Gastroesophageal sphincter (tissue), 4 donors: Measurements from ENCODE around the gene DNAJC10. TPM values are rescaled to one million over a fixed set of nuclear protein-coding genes. Genes with fewer than 3 reads are reported as not detected.
"Not testable (repeated sequence)": the region's sequence is repeated elsewhere in the genome, so short reads cannot be mapped to it uniquely, and the experiment has no call there.

Source experiments
- ATAC-seq: fragments of 150-250 bp; one replicate; pipeline ENCODE4 v1.9.1; 2016; ENCODE audit warnings: mild to moderate bottlenecking, moderate library complexity
- H3K27ac ChIP-seq, 4 donors: fragments of 200-600 bp; sonication (generic) in 3 of 4; 1 replicate in 3 of 4; 2 replicates in 1 of 4; pipeline ENCODE4 v1.5.1; 2016 to 2019
- H3K27me3 ChIP-seq: fragments of 200-600 bp; sonication (generic); one replicate; pipeline ENCODE4 v1.5.1; 2019
- H3K36me3 ChIP-seq, 2 donors: fragments of 200-600 bp; sonication (generic); one replicate each; pipeline ENCODE4 v1.5.1; 2019; ENCODE audit warnings: control low read depth in 1 of 2
- H3K4me1 ChIP-seq, 3 donors: fragments of 200-600 bp; sonication (generic); 1 replicate in 2 of 3; 2 replicates in 1 of 3; pipeline ENCODE4 v1.5.1; 2016 to 2019; ENCODE audit warnings: control low read depth in 2 of 3
- H3K4me3 ChIP-seq, 2 donors: fragments of 200-600 bp; sonication (generic); one replicate each; pipeline ENCODE4 v1.5.1; 2019; ENCODE audit warnings: mild to moderate bottlenecking in 1 of 2, moderate library complexity in 1 of 2
- H3K9me3 ChIP-seq, 3 donors: fragments of 200-600 bp; sonication (generic); one replicate each; pipeline ENCODE4 v1.5.1; 2017 to 2019; ENCODE audit warnings: control low read depth in 2 of 3
- EP300 ChIP-seq: sonication (generic); formaldehyde crosslinking; IDR thresholded peaks from one replicate; pipeline ENCODE4 v1.6.1; 2017; ENCODE audit warnings: antibody characterized with exemption, mild to moderate bottlenecking
- POLR2A ChIP-seq, 2 donors: fragments of 450-650 bp; IDR thresholded peaks; one replicate each; pipeline ENCODE4 v1.6.1; 2017; ENCODE audit warnings: antibody characterized with exemption in 2 of 2, mild to moderate bottlenecking in 2 of 2, moderate library complexity in 1 of 2
- POLR2AphosphoS5 ChIP-seq: sonication (generic); formaldehyde crosslinking; IDR thresholded peaks from one replicate; pipeline ENCODE4 v1.6.1; 2017; ENCODE audit warnings: antibody characterized with exemption
- WGBS, 2 donors: methylation state at CpG; one replicate each; pipeline ENCODE4 v1.1.5; 2018; ENCODE audit warnings: low coverage in 1 of 2; 5-methylcytosine and 5-hydroxymethylcytosine counted together
- total RNA-seq, 4 donors: library from RNA; depleted of rRNA; stranded (reverse); fragments of >200 nt; gene quantifications; one replicate each; pipeline ENCODE4 v1.1.0, GENCODE V29; 2016
- TF ChIP-seq, protein P1 (sequence below), 4 experiments: fragments of 200-600 bp in 2 of 4; fragments of 450-650 bp in 2 of 4; sonication (generic) in 1 of 4; IDR thresholded peaks; one replicate each; pipeline ENCODE4 v1.5.1; 2017 to 2019; ENCODE audit warnings: antibody characterized with exemption in 4 of 4, mild to moderate bottlenecking in 2 of 4, moderate library complexity in 2 of 4

Gene DNAJC10
- total RNA-seq, 4 donors from 2014 or later: 46.1 to 77.2 (median 54.0) TPM

DNA sequence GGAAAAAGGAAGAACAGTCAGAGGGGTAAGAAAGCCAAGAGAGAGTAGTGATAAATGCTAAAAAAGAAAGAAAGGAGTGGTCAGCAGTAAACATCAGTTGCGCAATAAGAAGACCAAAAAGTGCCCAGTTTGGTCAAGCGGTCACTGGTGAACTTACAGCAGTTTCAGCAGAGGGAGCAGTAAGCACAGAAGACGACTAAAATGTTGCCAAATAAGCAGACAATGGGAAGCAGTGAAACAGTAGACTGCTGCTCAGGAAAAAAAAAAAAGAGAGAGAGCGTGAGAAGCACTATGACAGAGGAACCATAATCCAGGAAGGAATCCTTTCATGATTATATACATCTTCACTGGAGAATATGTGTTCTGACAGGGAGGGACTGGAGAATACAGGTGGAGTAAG, 45.8 kb downstream of the DNAJC10 start:
- Histone ChIP-seq H3K36me3 (peaks cover 0 to 71% of the 10 kb centered on the region in 2 donors), H3K27me3 (no peaks in the 10 kb centered on the region), H3K27ac (peak overlapping the region; percentile 58 to 69 (median 64)), H3K4me1 (peaks cover 0 to 20% (median 3%) of the 10 kb centered on the region in 3 donors), H3K9me3 (no peaks in the 10 kb centered on the region), H3K4me3 (no peak overlapping the region)
- ATAC-seq: peak; percentile 67
- no peak for TF ChIP-seq POLR2A (IDR thresholded peaks at IDR 0.05)
- TF ChIP-seq, protein P1, sequence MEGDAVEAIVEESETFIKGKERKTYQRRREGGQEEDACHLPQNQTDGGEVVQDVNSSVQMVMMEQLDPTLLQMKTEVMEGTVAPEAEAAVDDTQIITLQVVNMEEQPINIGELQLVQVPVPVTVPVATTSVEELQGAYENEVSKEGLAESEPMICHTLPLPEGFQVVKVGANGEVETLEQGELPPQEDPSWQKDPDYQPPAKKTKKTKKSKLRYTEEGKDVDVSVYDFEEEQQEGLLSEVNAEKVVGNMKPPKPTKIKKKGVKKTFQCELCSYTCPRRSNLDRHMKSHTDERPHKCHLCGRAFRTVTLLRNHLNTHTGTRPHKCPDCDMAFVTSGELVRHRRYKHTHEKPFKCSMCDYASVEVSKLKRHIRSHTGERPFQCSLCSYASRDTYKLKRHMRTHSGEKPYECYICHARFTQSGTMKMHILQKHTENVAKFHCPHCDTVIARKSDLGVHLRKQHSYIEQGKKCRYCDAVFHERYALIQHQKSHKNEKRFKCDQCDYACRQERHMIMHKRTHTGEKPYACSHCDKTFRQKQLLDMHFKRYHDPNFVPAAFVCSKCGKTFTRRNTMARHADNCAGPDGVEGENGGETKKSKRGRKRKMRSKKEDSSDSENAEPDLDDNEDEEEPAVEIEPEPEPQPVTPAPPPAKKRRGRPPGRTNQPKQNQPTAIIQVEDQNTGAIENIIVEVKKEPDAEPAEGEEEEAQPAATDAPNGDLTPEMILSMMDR (IDR thresholded peaks at IDR 0.05): peak in 3 of 4 experiments; percentile 34 to 55 (median 39)
- no peak for TF ChIP-seq EP300
- TF ChIP-seq POLR2AphosphoS5: no peak
- WGBS, 2 donors: 33 to 38% methylated on average over 4 of the region's 4 CpGs

DNA sequence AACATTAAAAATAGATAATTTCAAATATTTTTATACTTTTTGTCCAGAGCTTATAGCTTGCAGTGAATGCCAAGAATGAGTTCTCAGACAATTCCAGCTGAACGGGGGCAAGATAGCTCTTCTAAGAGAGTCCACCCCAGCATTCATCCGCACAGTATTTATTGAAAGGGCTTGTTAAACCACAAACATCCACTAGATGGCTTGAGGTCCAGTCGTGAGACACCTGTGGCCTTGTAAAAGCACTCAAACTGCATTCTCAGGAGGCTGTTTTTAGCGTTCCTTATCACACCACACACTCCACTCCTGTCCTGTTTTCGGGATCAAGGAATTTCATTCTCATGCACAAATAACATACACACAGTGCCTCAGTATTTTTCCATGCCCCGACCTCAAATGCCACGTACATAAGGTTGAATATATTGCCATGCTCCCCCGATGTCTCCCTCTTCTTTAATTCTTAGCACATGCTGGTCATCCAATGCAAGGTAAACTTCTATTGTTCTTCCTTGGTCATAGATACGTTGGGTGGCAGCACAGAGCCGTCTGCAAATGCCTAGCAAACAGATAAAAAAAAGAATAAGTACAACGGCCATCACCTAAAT, 47.4 kb downstream of the DNAJC10 start:
- H3K36me3 ChIP-seq: peaks cover 0 to 61% of the 10 kb centered on the region in 2 donors
- WGBS, 2 donors: 55 to 67% methylated on average over 8 of the region's 11 CpGs
- no peaks in the 10 kb centered on the region for H3K27me3 ChIP-seq
- TF ChIP-seq EP300 (no peak), POLR2A (IDR thresholded peaks at IDR 0.05) (no peak), POLR2AphosphoS5 (no peak)
- TF ChIP-seq, protein P1 (IDR thresholded peaks at IDR 0.05): peak; percentile 50 to 71 (median 55)
- no peaks in the 10 kb centered on the region for H3K9me3 ChIP-seq
- H3K4me1 ChIP-seq: peaks cover 0 to 20% (median 3%) of the 10 kb centered on the region in 3 donors
- H3K27ac ChIP-seq: peak overlapping the region in 2 of 4 donors; percentile 13 to 67
- ATAC-seq: no peak
- H3K4me3 ChIP-seq: no peak overlapping the region

DNA sequence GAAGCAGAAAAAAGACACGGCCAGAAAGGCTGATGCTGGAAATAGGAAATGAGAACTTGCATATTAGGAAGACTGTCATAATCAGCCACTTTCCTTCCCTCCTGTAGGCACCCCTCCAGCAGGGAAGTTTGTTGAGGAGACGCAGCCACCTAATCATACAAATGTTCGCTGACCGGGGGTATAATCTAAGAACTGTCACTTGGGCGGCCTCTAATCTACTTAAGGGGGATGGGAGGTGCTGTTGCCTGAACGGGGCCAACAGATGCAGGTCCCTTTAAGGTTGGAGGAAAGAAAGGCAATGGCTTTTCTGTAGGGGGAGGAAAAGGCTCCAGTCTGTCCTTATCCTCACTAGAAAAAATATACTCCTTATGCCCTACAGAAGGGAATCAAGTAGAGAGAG, 50.6 kb downstream of the DNAJC10 start:
- Histone ChIP-seq H3K36me3 (peaks cover 0 to 44% of the 10 kb centered on the region in 2 donors), H3K27ac (no peak overlapping the region), H3K27me3 (no peaks in the 10 kb centered on the region), H3K4me1 (peaks cover 0 to 19% (median 3%) of the 10 kb centered on the region in 3 donors), H3K4me3 (no peak overlapping the region), H3K9me3 (no peaks in the 10 kb centered on the region)
- no peak for ATAC-seq
- WGBS, 2 donors: 61 to 82% methylated on average over 6 of the region's 6 CpGs
- TF ChIP-seq EP300 (no peak), POLR2AphosphoS5 (no peak), POLR2A (IDR thresholded peaks at IDR 0.05) (no peak)
- TF ChIP-seq, protein P1 (IDR thresholded peaks at IDR 0.05): no peak

DNA sequence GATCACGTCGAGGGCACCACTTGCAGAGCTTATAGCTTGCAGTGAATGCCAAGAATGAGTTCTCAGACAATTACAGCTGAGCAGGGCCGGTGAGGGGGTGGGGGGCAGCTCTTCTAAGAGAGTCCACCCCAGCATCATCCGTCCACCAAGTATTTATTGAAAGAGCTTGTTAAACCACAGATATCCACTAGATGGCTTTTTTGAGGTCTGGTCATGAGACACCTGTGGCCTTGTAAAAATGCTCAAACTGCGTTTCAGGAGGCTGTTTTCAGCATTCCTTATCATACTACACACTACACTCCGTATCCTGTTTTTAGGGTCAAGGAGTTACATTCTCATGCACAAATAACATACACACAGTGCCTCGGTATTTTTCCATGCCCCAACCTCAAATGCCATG, 51.5 kb downstream of the DNAJC10 start:
- no peak for ATAC-seq
- no peak overlapping the region for H3K27ac ChIP-seq
- H3K4me1 ChIP-seq: peaks cover 0 to 9% (median 0%) of the 10 kb centered on the region in 3 donors
- H3K4me3 ChIP-seq: no peak overlapping the region
- 69 to 91% methylated on average over 3 to 5 of the region's 7 CpGs for WGBS, 2 donors
- H3K27me3 ChIP-seq: no peaks in the 10 kb centered on the region
- no peaks in the 10 kb centered on the region for H3K9me3 ChIP-seq
- TF ChIP-seq POLR2AphosphoS5: no peak
- no peak for TF ChIP-seq EP300
- TF ChIP-seq, protein P1 (IDR thresholded peaks at IDR 0.05): peak in 3 of 4 experiments; percentile 44 to 50 (median 48)
- TF ChIP-seq POLR2A (IDR thresholded peaks at IDR 0.05): no peak
- peaks cover 0 to 44% of the 10 kb centered on the region in 2 donors for H3K36me3 ChIP-seq

DNA sequence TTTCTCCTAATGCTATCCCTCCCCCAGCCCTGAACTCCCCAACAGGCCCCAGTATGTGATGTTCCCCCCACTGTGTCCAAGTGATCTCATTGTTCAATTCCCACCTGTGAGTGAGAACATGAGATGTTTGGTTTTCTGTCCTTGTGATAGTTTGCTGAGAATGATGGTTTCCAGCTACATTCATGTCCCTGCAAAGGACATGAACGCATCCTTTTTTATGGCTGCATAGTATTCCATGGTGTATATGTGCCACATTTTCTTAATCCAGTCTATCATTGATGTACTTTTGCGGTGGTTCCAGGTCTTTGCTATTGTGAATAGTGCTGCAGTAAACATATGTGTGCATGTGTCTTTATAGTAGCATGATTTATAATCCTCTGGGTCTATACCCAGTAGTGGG, 52.9 kb downstream of the DNAJC10 start:
- 96 to 100% methylated on average over 1 to 2 of the region's 2 CpGs for whole genome bisulfite sequencing, 2 donors
- H3K27ac ChIP-seq, H3K9me3 ChIP-seq, H3K4me1 ChIP-seq, H3K27me3 ChIP-seq, H3K4me3 ChIP-seq, ATAC-seq: not testable (repeated sequence)
- H3K36me3 ChIP-seq: peaks cover 0 to 36% of the 10 kb centered on the region in 2 donors
